ENCODE measurements around the gene UBE2D2. TPM values are rescaled to one million over a fixed set of nuclear protein-coding genes. Genes with fewer than 3 reads are reported as not detected.

The UBE2D2 gene
- total RNA-seq, 4 donors from 2014 or later: 80.0 to 99.8 (median 85.0) TPM

DNA sequence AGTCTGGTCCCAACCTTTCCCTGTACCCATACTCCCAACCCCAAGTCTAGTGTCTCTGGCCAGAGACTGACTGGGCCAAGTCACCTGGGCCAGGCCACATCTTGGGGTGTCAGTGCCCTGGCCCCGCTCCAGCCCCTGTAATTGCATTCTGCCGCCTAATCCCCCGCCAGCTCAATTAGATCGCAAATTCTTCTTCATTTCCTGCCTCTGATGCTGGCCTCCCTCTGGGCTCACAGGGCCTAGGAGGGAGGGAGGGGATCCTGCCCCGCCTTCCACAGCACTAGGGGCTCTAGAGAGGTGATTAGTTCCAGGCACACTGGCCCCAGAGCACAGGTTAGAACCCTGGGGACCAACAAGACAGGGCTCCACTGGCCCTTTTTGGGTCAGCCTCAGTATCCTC is 92.5 kb downstream of the UBE2D2 start:
- intact Hi-C loops (cut with DNase I; ENCODE audit: low total_unique reads): no loop called here
- DNase-seq (ENCODE audit: low spot score in 2 of 2): no peak
- 49 to 59% methylated on average over 5 of the region's 5 CpGs for WGBS, 2 donors
- H3K4me3 ChIP-seq (ENCODE audit: low read depth, poor library complexity, severe bottlenecking): no peak overlapping the region
- no peak for TF ChIP-seq POLR2A (IDR thresholded peaks at IDR 0.05)
- TF ChIP-seq, protein P1, sequence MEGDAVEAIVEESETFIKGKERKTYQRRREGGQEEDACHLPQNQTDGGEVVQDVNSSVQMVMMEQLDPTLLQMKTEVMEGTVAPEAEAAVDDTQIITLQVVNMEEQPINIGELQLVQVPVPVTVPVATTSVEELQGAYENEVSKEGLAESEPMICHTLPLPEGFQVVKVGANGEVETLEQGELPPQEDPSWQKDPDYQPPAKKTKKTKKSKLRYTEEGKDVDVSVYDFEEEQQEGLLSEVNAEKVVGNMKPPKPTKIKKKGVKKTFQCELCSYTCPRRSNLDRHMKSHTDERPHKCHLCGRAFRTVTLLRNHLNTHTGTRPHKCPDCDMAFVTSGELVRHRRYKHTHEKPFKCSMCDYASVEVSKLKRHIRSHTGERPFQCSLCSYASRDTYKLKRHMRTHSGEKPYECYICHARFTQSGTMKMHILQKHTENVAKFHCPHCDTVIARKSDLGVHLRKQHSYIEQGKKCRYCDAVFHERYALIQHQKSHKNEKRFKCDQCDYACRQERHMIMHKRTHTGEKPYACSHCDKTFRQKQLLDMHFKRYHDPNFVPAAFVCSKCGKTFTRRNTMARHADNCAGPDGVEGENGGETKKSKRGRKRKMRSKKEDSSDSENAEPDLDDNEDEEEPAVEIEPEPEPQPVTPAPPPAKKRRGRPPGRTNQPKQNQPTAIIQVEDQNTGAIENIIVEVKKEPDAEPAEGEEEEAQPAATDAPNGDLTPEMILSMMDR (IDR thresholded peaks at IDR 0.05): no peak

GRCh38 chr5:139654464-139654863 is 93.3 kb downstream of the UBE2D2 start:
- no peak overlapping the region for H3K4me3 ChIP-seq (ENCODE audit: low read depth, poor library complexity, severe bottlenecking)
- WGBS, 2 donors: 87 to 88% methylated on average over 3 of the region's 3 CpGs
- intact Hi-C loops (cut with DNase I; ENCODE audit: low total_unique reads): no loop called here
- no peak for DNase-seq (ENCODE audit: low spot score in 2 of 2)
- no peak for TF ChIP-seq POLR2A (IDR thresholded peaks at IDR 0.05)
- TF ChIP-seq, protein P1 (IDR thresholded peaks at IDR 0.05): no peak

- DNase-seq (ENCODE audit: low spot score in 2 of 2): no peak
- no peak overlapping the region for H3K4me3 ChIP-seq (ENCODE audit: low read depth, poor library complexity, severe bottlenecking)
- TF ChIP-seq, protein P1 (IDR thresholded peaks at IDR 0.05): no peak
- no peak for TF ChIP-seq POLR2A (IDR thresholded peaks at IDR 0.05)
- 68 to 89% methylated on average over 13 of the region's 13 CpGs for WGBS, 2 donors
- intact Hi-C loops (cut with DNase I; ENCODE audit: low total_unique reads): no loop called here
Observed at GRCh38 chr5:139654871-139655491, 93.8 kb downstream of the UBE2D2 start.

- no peak overlapping the region for H3K4me3 ChIP-seq (ENCODE audit: low read depth, poor library complexity, severe bottlenecking)
- TF ChIP-seq, protein P1 (IDR thresholded peaks at IDR 0.05): no peak
- no peak for TF ChIP-seq POLR2A (IDR thresholded peaks at IDR 0.05)
- WGBS, 2 donors: 32 to 33% methylated on average over 9 to 18 of the region's 18 CpGs
- intact Hi-C loops (cut with DNase I; ENCODE audit: low total_unique reads): no loop called here
- no peak for DNase-seq (ENCODE audit: low spot score in 2 of 2)
Observed at GRCh38 chr5:139655727-139656271, 94.7 kb downstream of the UBE2D2 start.

- TF ChIP-seq, protein P1 (IDR thresholded peaks at IDR 0.05): no peak
- TF ChIP-seq POLR2A (IDR thresholded peaks at IDR 0.05): no peak
- WGBS, 2 donors: 54 to 62% methylated on average over 11 to 12 of the region's 12 CpGs
- no peak overlapping the region for H3K4me3 ChIP-seq (ENCODE audit: low read depth, poor library complexity, severe bottlenecking)
- intact Hi-C loops (cut with DNase I; ENCODE audit: low total_unique reads): no loop called here
- DNase-seq (ENCODE audit: low spot score in 2 of 2): no peak
Observed at GRCh38 chr5:139657363-139658321, 96.5 kb downstream of the UBE2D2 start.
